SK-N-SH (cell line): ENCODE results near the gene AXIN2. TPM values are rescaled to one million over a fixed set of nuclear protein-coding genes. Genes with fewer than 3 reads are reported as not detected.

Experiments
- CTCF ChIA-PET: fragments of 300-600, 350-600 bp; formaldehyde crosslinking; extraction: SDS; loops from one replicate; lab custom pipeline; 2021; lab: Yijun Ruan, JAX
- POLR2A ChIA-PET: fragments of 350-600 bp; sonication (Branson Sonifier 250); formaldehyde crosslinking; extraction: SDS; loops from one replicate; lab custom pipeline; 2020; ENCODE audit warnings: antibody characterized with exemption, inconsistent platforms; lab: Yijun Ruan, JAX
- DNase-seq: peaks from one replicate; pipeline ENCODE4 v3.0.0; 2012
- H2AFZ ChIP-seq: fragments of 200-600 bp; sonication (generic); 2 replicates; pipeline ENCODE4 v1.8.1; 2016; ENCODE audit warnings: antibody characterized with exemption, mild to moderate bottlenecking, low read depth
- H3F3A ChIP-seq: fragments of 200-600 bp; sonication (generic); replicated peaks from 2 replicates; pipeline ENCODE3; 2016; ENCODE audit warnings: antibody characterized with exemption, mild to moderate bottlenecking; ENCODE audit not compliant: insufficient read depth
- H3K27ac ChIP-seq, 2 experiments: fragments of 200-500 bp in 1 of 2; fragments of 200-600 bp in 1 of 2; sonication (Bioruptor generic) in 1 of 2; sonication (generic), shearing (Covaris generic) in 1 of 2; 2 replicates each; pipeline versions ENCODE4 v1.5.1 to v1.6.1; 2014 to 2016; ENCODE audit warnings: low read depth in 2 of 2, inconsistent platforms in 1 of 2, low read length in 1 of 2, mild to moderate bottlenecking in 1 of 2, mixed read lengths in 1 of 2
- H3K27me3 ChIP-seq: fragments of 200-600 bp; sonication (generic), shearing (Covaris generic); 2 replicates; pipeline ENCODE4 v1.6.1; 2016; ENCODE audit warnings: mixed run types; ENCODE audit not compliant: insufficient read depth
- H3K36me3 ChIP-seq, 2 experiments: fragments of 200-500 bp in 1 of 2; fragments of 200-600 bp in 1 of 2; sonication (Bioruptor generic) in 1 of 2; sonication (generic) in 1 of 2; replicated peaks in 1 of 2; 2 replicates each; pipeline versions ENCODE3 to v1.5.1; 2014 to 2016; ENCODE audit warnings: low read length in 1 of 2, mild to moderate bottlenecking in 1 of 2; ENCODE audit not compliant: insufficient read depth in 2 of 2, control insufficient read depth in 1 of 2
- H3K4me1 ChIP-seq, 2 experiments: fragments of 200-500 bp in 1 of 2; fragments of 200-600 bp in 1 of 2; sonication (Bioruptor generic) in 1 of 2; sonication (generic), shearing (Covaris generic) in 1 of 2; 2 replicates each; pipeline versions ENCODE4 v1.5.1 to v1.6.1; 2014 to 2016; ENCODE audit warnings: low read depth in 1 of 2, low read length in 1 of 2, mixed run types in 1 of 2; ENCODE audit not compliant: insufficient read depth in 2 of 2, control insufficient read depth in 1 of 2
- H3K4me2 ChIP-seq: fragments of 200-600 bp; sonication (generic), shearing (Covaris generic); 2 replicates; pipeline ENCODE4 v1.6.1; 2017; ENCODE audit warnings: mixed run types
- H3K4me3 ChIP-seq, 2 experiments: fragments of 200-500 bp in 1 of 2; fragments of 200-600 bp in 1 of 2; sonication (Bioruptor generic) in 1 of 2; sonication (generic), shearing (Covaris generic) in 1 of 2; 2 replicates each; pipeline versions ENCODE4 v1.5.1 to v1.8.1; 2014 to 2016; ENCODE audit warnings: low read depth in 2 of 2, inconsistent platforms in 1 of 2, low read length in 1 of 2, mild to moderate bottlenecking in 1 of 2, mixed read lengths in 1 of 2, moderate library complexity in 1 of 2
- H3K79me2 ChIP-seq: fragments of 200-600 bp; sonication (generic); 2 replicates; pipeline ENCODE4 v1.8.1; 2017; ENCODE audit warnings: mild to moderate bottlenecking; ENCODE audit not compliant: insufficient read depth
- H3K9ac ChIP-seq: fragments of 200-600 bp; sonication (generic); 2 replicates; pipeline ENCODE4 v1.6.1; 2017; ENCODE audit warnings: mixed run types
- H3K9me2 ChIP-seq: fragments of 200-600 bp; sonication (generic); 2 replicates; pipeline ENCODE4 v1.6.1; 2017; ENCODE audit warnings: mixed run types
- H3K9me3 ChIP-seq: fragments of 200-600 bp; sonication (generic); 2 replicates; pipeline ENCODE4 v1.6.1; 2017; ENCODE audit warnings: mixed run types, mild to moderate bottlenecking, moderate library complexity
- H4K20me1 ChIP-seq: fragments of 200-600 bp; sonication (generic); 2 replicates; pipeline ENCODE4 v1.6.1; 2017; ENCODE audit warnings: mild to moderate bottlenecking, mixed run types; ENCODE audit not compliant: insufficient read depth
- EP300 ChIP-seq, 2 experiments: IDR thresholded peaks; 2 replicates each; pipeline versions ENCODE4 v1.4.0 to v1.6.1; 2012; ENCODE audit warnings: borderline replicate concordance in 1 of 2, low read depth in 1 of 2, low read length in 1 of 2
- FOXJ3 ChIP-seq: sonication (generic); formaldehyde crosslinking; IDR thresholded peaks from 2 replicates; pipeline ENCODE4 v1.5.1; 2020; ENCODE audit warnings: mild to moderate bottlenecking, missing genetic modification reagents
- FOXM1 ChIP-seq: IDR thresholded peaks from 2 replicates; pipeline ENCODE4 v1.4.0; 2012; ENCODE audit warnings: low read depth, mild to moderate bottlenecking
- GABPA ChIP-seq: IDR thresholded peaks from 2 replicates; pipeline ENCODE4 v1.4.0; 2012; ENCODE audit warnings: low read depth, mild to moderate bottlenecking
- IRF3 ChIP-seq: fragments of 150-350 bp; IDR thresholded peaks from 2 replicates; pipeline ENCODE4 v1.6.1; 2016; ENCODE audit warnings: mild to moderate bottlenecking, low read depth, low read length
- MXI1 ChIP-seq: IDR thresholded peaks from 2 replicates; pipeline ENCODE4 v1.6.1; 2012; ENCODE audit warnings: mild to moderate bottlenecking, low read depth, low read length, improper control_type of control experiment
- NFIC ChIP-seq: IDR thresholded peaks from 2 replicates; pipeline ENCODE4 v1.4.0; 2012; ENCODE audit warnings: borderline replicate concordance
- NRF1 ChIP-seq: IDR thresholded peaks from 2 replicates; pipeline ENCODE4 v1.6.1; 2012; ENCODE audit warnings: low read depth, mild to moderate bottlenecking, low read length
- PBX3 ChIP-seq: IDR thresholded peaks from 2 replicates; pipeline ENCODE4; 2012
- POLR2AphosphoS5 ChIP-seq: IDR thresholded peaks from 2 replicates; pipeline ENCODE4 v1.6.1; 2012; ENCODE audit warnings: low read depth, low read length
- REST ChIP-seq: IDR thresholded peaks from 2 replicates; pipeline ENCODE4 v1.6.1; 2012; ENCODE audit warnings: mild to moderate bottlenecking, low read depth, low read length, moderate library complexity
- SIN3A ChIP-seq: IDR thresholded peaks from 2 replicates; pipeline ENCODE4 v1.6.1; 2012; ENCODE audit warnings: low read depth, mild to moderate bottlenecking, low read length, moderate library complexity, borderline replicate concordance
- TAF1 ChIP-seq: IDR thresholded peaks from 2 replicates; pipeline ENCODE4 v1.6.1; 2012; ENCODE audit warnings: low read depth, mild to moderate bottlenecking, low read length, moderate library complexity, borderline replicate concordance
- TCF12 ChIP-seq: IDR thresholded peaks from 2 replicates; pipeline ENCODE4 v1.4.0; 2012
- TEAD4 ChIP-seq: IDR thresholded peaks from 2 replicates; pipeline ENCODE4 v1.4.0; 2012; ENCODE audit warnings: mild to moderate bottlenecking, borderline replicate concordance; ENCODE audit not compliant: insufficient read depth
- USF2 ChIP-seq: fragments of 150-350 bp; IDR thresholded peaks from 2 replicates; pipeline ENCODE4 v1.6.1; 2017; ENCODE audit warnings: antibody characterized with exemption, low read length, low read depth, borderline replicate concordance
- WGBS: methylation state at CpG from one replicate; pipeline ENCODE4 v1.1.6; 2017; ENCODE audit warnings: low lambda C conversion rate; 5-methylcytosine and 5-hydroxymethylcytosine counted together
- polyA plus RNA-seq, 3 experiments: library from polyadenylated mRNA; depleted of rRNA; stranded (reverse); fragments of >200 nt; gene quantifications; 2 replicates each; pipeline ENCODE4 v1.2.3, GENCODE V29; 2012

AXIN2 gene
- polyA plus RNA-seq, 1 of the 3 experiments (the other 2 are of a cell fraction), result 8.3 TPM

GRCh38 chr17:65553646-65554552 is 7.5 kb downstream of the AXIN2 start (continued):
- no peak for TF ChIP-seq REST
- TF ChIP-seq NFIC, result no peak
- peak; percentile 66 for TF ChIP-seq TCF12

DNA sequence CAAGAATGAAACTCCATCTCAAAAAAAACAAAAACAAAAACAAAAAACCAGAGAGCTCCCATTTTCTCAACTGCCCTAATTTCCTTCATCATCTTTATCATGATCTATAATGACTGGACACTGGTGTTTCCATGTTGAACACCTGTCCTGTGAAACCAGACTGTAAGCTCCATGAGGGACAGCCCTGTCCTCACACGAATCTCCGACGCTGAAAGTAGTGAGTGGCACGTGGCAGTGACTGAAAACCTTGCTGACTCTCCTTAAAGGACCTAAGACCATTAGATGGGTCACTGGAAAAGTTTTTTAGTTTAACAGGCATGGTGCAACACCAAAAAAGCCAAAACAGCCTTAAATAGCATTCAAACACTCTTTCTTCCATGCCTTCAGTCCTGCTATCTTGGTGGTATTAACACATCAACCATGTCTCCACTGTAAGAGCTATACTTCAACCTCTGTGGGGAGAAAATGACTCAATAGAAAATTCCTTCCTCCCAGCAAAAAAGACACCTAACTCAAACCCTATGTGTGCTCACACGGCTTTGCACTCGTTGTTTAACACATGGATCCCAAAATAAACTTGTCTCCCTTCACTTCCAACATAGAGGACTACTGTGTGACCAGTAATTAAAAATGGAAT is 8.3 kb downstream of the AXIN2 start:
- WGBS, result 79% methylated on average over 6 of the region's 6 CpGs
- peaks cover 5 to 36% of the 10 kb centered on the region in 2 experiments for H3K36me3 ChIP-seq
- no peaks in the 10 kb centered on the region for H3K9me3 ChIP-seq
- no peak overlapping the region for H2AFZ ChIP-seq
- no peak overlapping the region; a peak in 1 of 4 replicates for H3K4me3 ChIP-seq
- DNase-seq, result no peak
- no peak for TF ChIP-seq TEAD4
- TF ChIP-seq TAF1, result no peak
- no peak for TF ChIP-seq SIN3A
- TF ChIP-seq FOXM1, result no peak
- TF ChIP-seq USF2, result no peak
- no peak for TF ChIP-seq FOXJ3
- no peak for TF ChIP-seq GABPA
- TF ChIP-seq NRF1, result no peak
- no peak for TF ChIP-seq PBX3
- no peak for TF ChIP-seq IRF3
- TF ChIP-seq MXI1, result no peak
- no peak for TF ChIP-seq TCF12
- TF ChIP-seq EP300 (IDR thresholded peaks at IDR 0.05; ENCODE audit: borderline replicate concordance in 1 of 2, low read depth in 1 of 2, low read length in 1 of 2), result no peak
- no peak for TF ChIP-seq POLR2AphosphoS5
- no peak for TF ChIP-seq REST
- ChIA-PET POLR2A (no interaction called here), CTCF (interaction anchor here (0.9 to 1.9 kb wide), 5 partner anchors 12 to 613 kb away, joined by 3 to 5 read pairs (median 5); no protein-coding TSS in a partner anchor)
- H3K4me2 ChIP-seq, result peak overlapping the region; percentile 40; the same call in 1 of the 2 replicates
- no peaks in the 10 kb centered on the region for H3K27me3 ChIP-seq
- no peak overlapping the region for H3K9ac ChIP-seq
- peaks cover 20% of the 10 kb centered on the region for H4K20me1 ChIP-seq
- peaks cover 12% of the 10 kb centered on the region for H3F3A ChIP-seq
- peaks cover 13% of the 10 kb centered on the region; the same call in 1 of the 2 replicates for H3K79me2 ChIP-seq
- peak overlapping the region; percentile 26 to 59; a peak in 2 of 4 replicates for H3K27ac ChIP-seq
- peaks cover 11 to 13% of the 10 kb centered on the region in 2 experiments; a peak in 3 of 4 replicates for H3K4me1 ChIP-seq
- no peaks in the 10 kb centered on the region for H3K9me2 ChIP-seq
